Measurements from ENCODE around the gene MYO10.

Gene MYO10

GRCh38 chr5:16970260-16970659 lies 34.2 kb upstream of the MYO10 start:
- no peak overlapping the region for H3K27ac ChIP-seq (ENCODE audit: low read length)
- no peaks in the 10 kb centered on the region for H3K27me3 ChIP-seq (ENCODE audit: low read depth, low read length)
- no peaks in the 10 kb centered on the region for H3K9me3 ChIP-seq (ENCODE audit: control insufficient read depth in 1 of 2, low read length in 2 of 2)
- H3K4me3 ChIP-seq (ENCODE audit: low read depth in 1 of 2, low read length in 2 of 2) = no peak overlapping the region
- no peaks in the 10 kb centered on the region for H3K36me3 ChIP-seq (ENCODE audit: control insufficient read depth in 1 of 2, insufficient read depth in 2 of 2, low read length in 2 of 2)
- H3K4me1 ChIP-seq (ENCODE audit: control insufficient read depth in 1 of 2, insufficient read depth in 2 of 2, low read length in 2 of 2) = no peaks in the 10 kb centered on the region

GRCh38 chr5:16965581-16965980 lies 29.5 kb upstream of the MYO10 start:
- no peaks in the 10 kb centered on the region for H3K36me3 ChIP-seq (ENCODE audit: control insufficient read depth in 1 of 2, insufficient read depth in 2 of 2, low read length in 2 of 2)
- no peak overlapping the region for H3K4me3 ChIP-seq (ENCODE audit: low read depth in 1 of 2, low read length in 2 of 2)
- H3K27ac ChIP-seq (ENCODE audit: low read length) = no peak overlapping the region
- no peaks in the 10 kb centered on the region for H3K4me1 ChIP-seq (ENCODE audit: control insufficient read depth in 1 of 2, insufficient read depth in 2 of 2, low read length in 2 of 2)
- no peaks in the 10 kb centered on the region for H3K9me3 ChIP-seq (ENCODE audit: control insufficient read depth in 1 of 2, low read length in 2 of 2)
- no peaks in the 10 kb centered on the region for H3K27me3 ChIP-seq (ENCODE audit: low read depth, low read length)

GRCh38 chr5:16963821-16964220 lies 27.7 kb upstream of the MYO10 start:
- no peak overlapping the region for H3K27ac ChIP-seq (ENCODE audit: low read length)
- H3K36me3 ChIP-seq (ENCODE audit: control insufficient read depth in 1 of 2, insufficient read depth in 2 of 2, low read length in 2 of 2) = no peaks in the 10 kb centered on the region
- H3K27me3 ChIP-seq (ENCODE audit: low read depth, low read length) = no peaks in the 10 kb centered on the region
- no peaks in the 10 kb centered on the region for H3K4me1 ChIP-seq (ENCODE audit: control insufficient read depth in 1 of 2, insufficient read depth in 2 of 2, low read length in 2 of 2)
- no peak overlapping the region for H3K4me3 ChIP-seq (ENCODE audit: low read depth in 1 of 2, low read length in 2 of 2)
- H3K9me3 ChIP-seq (ENCODE audit: control insufficient read depth in 1 of 2, low read length in 2 of 2) = no peaks in the 10 kb centered on the region

- no peak overlapping the region for H3K27ac ChIP-seq (ENCODE audit: low read length)
- H3K9me3 ChIP-seq (ENCODE audit: control insufficient read depth in 1 of 2, low read length in 2 of 2) = no peaks in the 10 kb centered on the region
- no peaks in the 10 kb centered on the region for H3K36me3 ChIP-seq (ENCODE audit: control insufficient read depth in 1 of 2, insufficient read depth in 2 of 2, low read length in 2 of 2)
- H3K27me3 ChIP-seq (ENCODE audit: low read depth, low read length) = no peaks in the 10 kb centered on the region
- H3K4me1 ChIP-seq (ENCODE audit: control insufficient read depth in 1 of 2, insufficient read depth in 2 of 2, low read length in 2 of 2) = no peaks in the 10 kb centered on the region
- H3K4me3 ChIP-seq (ENCODE audit: low read depth in 1 of 2, low read length in 2 of 2) = no peak overlapping the region
Observed at GRCh38 chr5:16961131-16961530, 25.0 kb upstream of the MYO10 start.

GRCh38 chr5:16957304-16958196 lies 21.5 kb upstream of the MYO10 start:
- no peaks in the 10 kb centered on the region for H3K36me3 ChIP-seq (ENCODE audit: control insufficient read depth in 1 of 2, insufficient read depth in 2 of 2, low read length in 2 of 2)
- H3K27me3 ChIP-seq (ENCODE audit: low read depth, low read length) = no peaks in the 10 kb centered on the region
- H3K4me3 ChIP-seq (ENCODE audit: low read depth in 1 of 2, low read length in 2 of 2) = no peak overlapping the region
- H3K9me3 ChIP-seq (ENCODE audit: control insufficient read depth in 1 of 2, low read length in 2 of 2) = no peaks in the 10 kb centered on the region
- H3K27ac ChIP-seq (ENCODE audit: low read length) = no peak overlapping the region
- no peaks in the 10 kb centered on the region for H3K4me1 ChIP-seq (ENCODE audit: control insufficient read depth in 1 of 2, insufficient read depth in 2 of 2, low read length in 2 of 2)

GRCh38 chr5:16953729-16954128 lies 17.6 kb upstream of the MYO10 start:
- Histone ChIP-seq H3K4me3 (ENCODE audit: low read depth in 1 of 2, low read length in 2 of 2) (no peak overlapping the region), H3K27ac (ENCODE audit: low read length) (no peak overlapping the region), H3K4me1 (ENCODE audit: control insufficient read depth in 1 of 2, insufficient read depth in 2 of 2, low read length in 2 of 2) (no peaks in the 10 kb centered on the region), H3K27me3 (ENCODE audit: low read depth, low read length) (no peaks in the 10 kb centered on the region), H3K36me3 (ENCODE audit: control insufficient read depth in 1 of 2, insufficient read depth in 2 of 2, low read length in 2 of 2) (no peaks in the 10 kb centered on the region), H3K9me3 (ENCODE audit: control insufficient read depth in 1 of 2, low read length in 2 of 2) (no peaks in the 10 kb centered on the region)

- Histone ChIP-seq H3K36me3 (ENCODE audit: control insufficient read depth in 1 of 2, insufficient read depth in 2 of 2, low read length in 2 of 2) (no peaks in the 10 kb centered on the region), H3K9me3 (ENCODE audit: control insufficient read depth in 1 of 2, low read length in 2 of 2) (no peaks in the 10 kb centered on the region), H3K27me3 (ENCODE audit: low read depth, low read length) (no peaks in the 10 kb centered on the region), H3K27ac (ENCODE audit: low read length) (no peak overlapping the region), H3K4me3 (ENCODE audit: low read depth in 1 of 2, low read length in 2 of 2) (no peak overlapping the region), H3K4me1 (ENCODE audit: control insufficient read depth in 1 of 2, insufficient read depth in 2 of 2, low read length in 2 of 2) (no peaks in the 10 kb centered on the region)
Observed at GRCh38 chr5:16952968-16953671, 17.0 kb upstream of the MYO10 start.

- no peaks in the 10 kb centered on the region for H3K4me1 ChIP-seq (ENCODE audit: control insufficient read depth in 1 of 2, insufficient read depth in 2 of 2, low read length in 2 of 2)
- peaks cover 0 to 10% of the 10 kb centered on the region in 2 donors for H3K9me3 ChIP-seq (ENCODE audit: control insufficient read depth in 1 of 2, low read length in 2 of 2)
- no peaks in the 10 kb centered on the region for H3K27me3 ChIP-seq (ENCODE audit: low read depth, low read length)
- no peak overlapping the region for H3K4me3 ChIP-seq (ENCODE audit: low read depth in 1 of 2, low read length in 2 of 2)
- H3K27ac ChIP-seq (ENCODE audit: low read length) = no peak overlapping the region
- H3K36me3 ChIP-seq (ENCODE audit: control insufficient read depth in 1 of 2, insufficient read depth in 2 of 2, low read length in 2 of 2) = no peaks in the 10 kb centered on the region
Observed at GRCh38 chr5:16946725-16947124, 10.6 kb upstream of the MYO10 start.

- H3K4me1 ChIP-seq (ENCODE audit: control insufficient read depth in 1 of 2, insufficient read depth in 2 of 2, low read length in 2 of 2) = no peaks in the 10 kb centered on the region
Observed at GRCh38 chr5:16944816-16945562, 8.9 kb upstream of the MYO10 start.

GRCh38 chr5:16943846-16944678 lies 8.0 kb upstream of the MYO10 start:
- Histone ChIP-seq H3K4me1 (ENCODE audit: control insufficient read depth in 1 of 2, insufficient read depth in 2 of 2, low read length in 2 of 2) (no peaks in the 10 kb centered on the region), H3K4me3 (ENCODE audit: low read depth in 1 of 2, low read length in 2 of 2) (no peak overlapping the region), H3K27ac (ENCODE audit: low read length) (no peak overlapping the region), H3K36me3 (ENCODE audit: control insufficient read depth in 1 of 2, insufficient read depth in 2 of 2, low read length in 2 of 2) (no peaks in the 10 kb centered on the region), H3K27me3 (ENCODE audit: low read depth, low read length) (no peaks in the 10 kb centered on the region), H3K9me3 (ENCODE audit: control insufficient read depth in 1 of 2, low read length in 2 of 2) (peaks cover 0 to 10% of the 10 kb centered on the region in 2 donors)

More at GRCh38 chr5:16944816-16945562, 8.9 kb upstream of the MYO10 start:
- H3K4me3 ChIP-seq (ENCODE audit: low read depth in 1 of 2, low read length in 2 of 2) = no peak overlapping the region
- no peaks in the 10 kb centered on the region for H3K27me3 ChIP-seq (ENCODE audit: low read depth, low read length)
- H3K27ac ChIP-seq (ENCODE audit: low read length) = no peak overlapping the region
- H3K36me3 ChIP-seq (ENCODE audit: control insufficient read depth in 1 of 2, insufficient read depth in 2 of 2, low read length in 2 of 2) = no peaks in the 10 kb centered on the region
- H3K9me3 ChIP-seq (ENCODE audit: control insufficient read depth in 1 of 2, low read length in 2 of 2) = peaks cover 0 to 10% of the 10 kb centered on the region in 2 donors
